Measurements from ENCODE around the gene BRWD1.

Gene BRWD1

GRCh38 chr21:39153373-39153772 lies 160.1 kb downstream of the BRWD1 start:
- no peak for TF ChIP-seq ISL1 (CRISPR knock-in tag; IDR thresholded peaks at IDR 0.05)
- TF ChIP-seq ZC3H10 (CRISPR knock-in tag; IDR thresholded peaks at IDR 0.05), result no peak
- TF ChIP-seq PATZ1 (CRISPR knock-in tag; IDR thresholded peaks at IDR 0.05; ENCODE audit: borderline replicate concordance), result no peak
- no peak for TF ChIP-seq ARNTL (CRISPR knock-in tag; IDR thresholded peaks at IDR 0.05; ENCODE audit: borderline replicate concordance, low read depth)
- TF ChIP-seq POU6F1 (CRISPR knock-in tag; IDR thresholded peaks at IDR 0.05; ENCODE audit: borderline replicate concordance, low read depth), result no peak
- TF ChIP-seq TOX (CRISPR knock-in tag; IDR thresholded peaks at IDR 0.05; ENCODE audit: borderline replicate concordance), result no peak
- TF ChIP-seq SNAI2 (CRISPR knock-in tag; IDR thresholded peaks at IDR 0.05), result no peak
- no peak for TF ChIP-seq ZFP3 (CRISPR knock-in tag; IDR thresholded peaks at IDR 0.05)
- no peak for TF ChIP-seq TSHZ2 (CRISPR knock-in tag; IDR thresholded peaks at IDR 0.05)
- TF ChIP-seq PPARA (CRISPR knock-in tag; IDR thresholded peaks at IDR 0.05; ENCODE audit: borderline replicate concordance), result no peak
- ATAC-seq, result peak; percentile 75; the same call in 2 of the 3 replicates

- no peak for ATAC-seq
- TF ChIP-seq ZNF8 (CRISPR knock-in tag; IDR thresholded peaks at IDR 0.05) (no peak), TOX (CRISPR knock-in tag; IDR thresholded peaks at IDR 0.05; ENCODE audit: borderline replicate concordance) (no peak), SNAI2 (CRISPR knock-in tag; IDR thresholded peaks at IDR 0.05) (no peak), TCF4 (CRISPR knock-in tag; IDR thresholded peaks at IDR 0.05; ENCODE audit: borderline replicate concordance) (no peak), ESRRG (CRISPR knock-in tag; IDR thresholded peaks at IDR 0.05) (no peak), CSRNP3 (CRISPR knock-in tag; IDR thresholded peaks at IDR 0.05) (no peak), PPARA (CRISPR knock-in tag; IDR thresholded peaks at IDR 0.05; ENCODE audit: borderline replicate concordance) (no peak), ZNF565 (CRISPR knock-in tag; conservative IDR thresholded peaks at IDR 0.05; ENCODE audit: low read depth) (no peak), CSDC2 (CRISPR knock-in tag; IDR thresholded peaks at IDR 0.05) (no peak), ARNTL (CRISPR knock-in tag; IDR thresholded peaks at IDR 0.05; ENCODE audit: borderline replicate concordance, low read depth) (no peak), ISL1 (CRISPR knock-in tag; IDR thresholded peaks at IDR 0.05) (no peak), PATZ1 (CRISPR knock-in tag; IDR thresholded peaks at IDR 0.05; ENCODE audit: borderline replicate concordance) (no peak), POU6F1 (CRISPR knock-in tag; IDR thresholded peaks at IDR 0.05; ENCODE audit: borderline replicate concordance, low read depth) (no peak)
Observed at GRCh38 chr21:39152271-39152670, 161.2 kb downstream of the BRWD1 start.

- no peak for ATAC-seq
- no peak for TF ChIP-seq PATZ1 (CRISPR knock-in tag; IDR thresholded peaks at IDR 0.05; ENCODE audit: borderline replicate concordance)
- TF ChIP-seq ZFP30 (CRISPR knock-in tag; IDR thresholded peaks at IDR 0.05), result no peak
- TF ChIP-seq CREB5 (CRISPR knock-in tag; IDR thresholded peaks at IDR 0.05; ENCODE audit: low read depth), result no peak
- TF ChIP-seq RARB (CRISPR knock-in tag; IDR thresholded peaks at IDR 0.05), result no peak
- TF ChIP-seq GLIS3 (CRISPR knock-in tag; IDR thresholded peaks at IDR 0.05), result no peak
- no peak for TF ChIP-seq POU6F1 (CRISPR knock-in tag; IDR thresholded peaks at IDR 0.05; ENCODE audit: borderline replicate concordance, low read depth)
- TF ChIP-seq TCF4 (CRISPR knock-in tag; IDR thresholded peaks at IDR 0.05; ENCODE audit: borderline replicate concordance), result no peak
- TF ChIP-seq ZNF565 (CRISPR knock-in tag; conservative IDR thresholded peaks at IDR 0.05; ENCODE audit: low read depth), result no peak
- no peak for TF ChIP-seq ZC3H10 (CRISPR knock-in tag; IDR thresholded peaks at IDR 0.05)
Observed at GRCh38 chr21:39150877-39151276, 162.6 kb downstream of the BRWD1 start.

Measured in SK-N-SH treated with all-trans-retinoic acid at 6 μM for 48 hours (cell line).